Body of pancreas (tissue), 4 donors: Measurements from ENCODE around the gene ARHGAP24. TPM values are rescaled to one million over a fixed set of nuclear protein-coding genes. Genes with fewer than 3 reads are reported as not detected.

ENCODE experiments used
- ATAC-seq: fragments of 150-250 bp; one replicate; pipeline ENCODE4 v1.9.1; 2016
- DNase-seq, 4 donors: peaks; one replicate each; pipeline ENCODE4 v3.0.0-alpha.2; 2019
- H3K27ac ChIP-seq, 4 donors: fragments of 200-600 bp; sonication (generic); 1 replicate in 3 of 4; 2 replicates in 1 of 4; pipeline versions ENCODE4 v1.5.1 to v1.6.1; 2016 to 2019; ENCODE audit warnings: mild to moderate bottlenecking in 1 of 4, mixed read lengths in 1 of 4, moderate library complexity in 1 of 4
- H3K27me3 ChIP-seq, 2 donors: fragments of 200-600 bp; sonication (generic); one replicate each; pipeline ENCODE4 v1.6.0; 2016; ENCODE audit warnings: mild to moderate bottlenecking in 1 of 2
- H3K36me3 ChIP-seq, 2 donors: fragments of 200-600 bp; sonication (generic); replicated peaks in 1 of 2; 2 replicates each; pipeline ENCODE4 v1.5.1; 2016; ENCODE audit warnings: low read depth in 2 of 2; ENCODE audit not compliant: insufficient read depth in 1 of 2
- H3K4me1 ChIP-seq: fragments of 200-600 bp; sonication (generic); one replicate; pipeline ENCODE4 v1.6.0; 2016
- H3K4me3 ChIP-seq, 2 donors: fragments of 200-600 bp; sonication (generic); 1 replicate in 1 of 2; 2 replicates in 1 of 2; pipeline ENCODE4 v1.5.1; 2016 to 2019
- H3K9me3 ChIP-seq, 3 donors: fragments of 200-600 bp; sonication (generic); 1 replicate in 2 of 3; 2 replicates in 1 of 3; pipeline ENCODE4 v1.5.1; 2016
- POLR2A ChIP-seq, 3 donors: fragments of 450-650 bp; IDR thresholded peaks; one replicate each; pipeline ENCODE4 v1.6.1; 2016; ENCODE audit warnings: antibody characterized with exemption in 3 of 3, mild to moderate bottlenecking in 2 of 3
- WGBS, 2 donors: methylation state at CpG; one replicate each; pipeline ENCODE4 v1.1.5; 2017; 5-methylcytosine and 5-hydroxymethylcytosine counted together
- intact Hi-C: fragments of 100-400 bp; cut with DNase I; formaldehyde crosslinking; loops from one replicate; pipeline ENCODE4 v1.15.1; 2023
- total RNA-seq, 2 donors: library from RNA; depleted of rRNA; stranded (reverse); fragments of >200 nt; gene quantifications; one replicate each; pipeline ENCODE4 v1.1.0, GENCODE V29; 2016
- TF ChIP-seq, protein P1 (sequence below), 7 experiments: fragments of 450-650 bp in 4 of 7; fragments of 200-600 bp in 3 of 7; sonication (generic) in 3 of 7; IDR thresholded peaks; one replicate each; pipeline ENCODE4 v1.5.1; 2016 to 2019; ENCODE audit warnings: antibody characterized with exemption in 7 of 7

ARHGAP24 gene
- total RNA-seq, 2 donors from 2014 or later, result 43.3 to 113 TPM

GRCh38 chr4:86036736-86037135 lies 561.8 kb downstream of the ARHGAP24 start:
- H3K4me3 ChIP-seq, result no peak overlapping the region
- intact Hi-C loops, result no loop called here
- no peaks in the 10 kb centered on the region for H3K9me3 ChIP-seq
- no peak for DNase-seq
- WGBS, 2 donors, result 75 to 78% methylated on average over 4 of the region's 4 CpGs
- H3K27me3 ChIP-seq, result no peaks in the 10 kb centered on the region
- H3K27ac ChIP-seq, result no peak overlapping the region
- TF ChIP-seq, protein P1, sequence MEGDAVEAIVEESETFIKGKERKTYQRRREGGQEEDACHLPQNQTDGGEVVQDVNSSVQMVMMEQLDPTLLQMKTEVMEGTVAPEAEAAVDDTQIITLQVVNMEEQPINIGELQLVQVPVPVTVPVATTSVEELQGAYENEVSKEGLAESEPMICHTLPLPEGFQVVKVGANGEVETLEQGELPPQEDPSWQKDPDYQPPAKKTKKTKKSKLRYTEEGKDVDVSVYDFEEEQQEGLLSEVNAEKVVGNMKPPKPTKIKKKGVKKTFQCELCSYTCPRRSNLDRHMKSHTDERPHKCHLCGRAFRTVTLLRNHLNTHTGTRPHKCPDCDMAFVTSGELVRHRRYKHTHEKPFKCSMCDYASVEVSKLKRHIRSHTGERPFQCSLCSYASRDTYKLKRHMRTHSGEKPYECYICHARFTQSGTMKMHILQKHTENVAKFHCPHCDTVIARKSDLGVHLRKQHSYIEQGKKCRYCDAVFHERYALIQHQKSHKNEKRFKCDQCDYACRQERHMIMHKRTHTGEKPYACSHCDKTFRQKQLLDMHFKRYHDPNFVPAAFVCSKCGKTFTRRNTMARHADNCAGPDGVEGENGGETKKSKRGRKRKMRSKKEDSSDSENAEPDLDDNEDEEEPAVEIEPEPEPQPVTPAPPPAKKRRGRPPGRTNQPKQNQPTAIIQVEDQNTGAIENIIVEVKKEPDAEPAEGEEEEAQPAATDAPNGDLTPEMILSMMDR (IDR thresholded peaks at IDR 0.05), result no peak
- TF ChIP-seq POLR2A (IDR thresholded peaks at IDR 0.05), result no peak
- peaks cover 8% of the 10 kb centered on the region for H3K4me1 ChIP-seq
- H3K36me3 ChIP-seq, result no peaks in the 10 kb centered on the region
- no peak for ATAC-seq

DNA sequence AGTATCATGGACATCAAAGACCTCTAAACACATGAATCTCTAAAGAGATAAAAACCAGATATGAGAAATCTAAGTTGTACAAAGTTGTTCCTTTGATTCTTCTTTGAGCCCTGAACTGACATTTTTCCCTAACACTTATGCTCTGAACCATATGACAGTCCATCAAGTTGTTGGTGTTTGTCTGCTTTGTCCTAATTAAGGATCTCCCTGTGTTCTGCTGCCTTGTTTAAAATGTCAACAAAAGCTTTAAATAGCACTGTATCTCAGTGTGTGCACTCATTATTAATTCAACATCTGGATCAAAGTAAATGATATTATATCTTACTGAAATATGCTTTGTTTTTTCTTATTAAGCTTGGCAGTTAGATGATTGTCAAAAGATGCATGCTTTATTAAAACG lies 563.1 kb downstream of the ARHGAP24 start:
- WGBS, 2 donors, result 84 to 91% methylated on average over 1 of the region's 1 CpG
- Histone ChIP-seq H3K4me1 (peaks cover 3% of the 10 kb centered on the region), H3K4me3 (no peak overlapping the region), H3K9me3 (no peaks in the 10 kb centered on the region), H3K27me3 (no peaks in the 10 kb centered on the region), H3K36me3 (no peaks in the 10 kb centered on the region), H3K27ac (no peak overlapping the region)
- no peak for DNase-seq
- no peak for TF ChIP-seq POLR2A (IDR thresholded peaks at IDR 0.05)
- TF ChIP-seq, protein P1 (IDR thresholded peaks at IDR 0.05), result no peak
- no peak for ATAC-seq
- intact Hi-C loops, result no loop called here

GRCh38 chr4:86043755-86044592 lies 569.0 kb downstream of the ARHGAP24 start:
- 15% methylated on average over 8 of the region's 8 CpGs for WGBS, 2 donors

DNA sequence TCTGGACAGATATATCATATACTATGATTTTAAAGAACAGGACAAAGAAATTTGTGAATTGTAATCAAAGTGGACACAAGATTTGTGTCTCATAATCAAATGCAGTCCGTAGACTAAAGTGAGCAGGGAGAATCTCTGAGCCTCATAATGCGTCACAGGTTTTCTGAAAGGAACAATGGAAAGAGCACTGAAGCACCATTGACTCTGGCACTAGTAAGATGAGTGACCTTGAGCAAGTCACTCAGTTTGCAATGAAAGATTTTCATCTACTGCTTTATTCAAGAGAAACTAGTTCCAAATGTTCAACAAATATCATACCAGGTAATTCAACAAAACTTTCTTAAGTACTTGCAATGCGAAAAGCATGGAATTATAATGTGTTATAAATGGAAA lies 569.6 kb downstream of the ARHGAP24 start:
- Histone ChIP-seq H3K9me3 (no peaks in the 10 kb centered on the region), H3K4me1 (peaks cover 3% of the 10 kb centered on the region), H3K27ac (no peak overlapping the region), H3K4me3 (no peak overlapping the region), H3K27me3 (no peaks in the 10 kb centered on the region), H3K36me3 (no peaks in the 10 kb centered on the region)
- TF ChIP-seq POLR2A (IDR thresholded peaks at IDR 0.05), result no peak
- TF ChIP-seq, protein P1 (IDR thresholded peaks at IDR 0.05), result no peak
- intact Hi-C loops, result no loop called here
- ATAC-seq (no peak), DNase-seq (no peak)
- 39 to 43% methylated on average over 3 of the region's 3 CpGs for WGBS, 2 donors

More at GRCh38 chr4:86043755-86044592, 569.0 kb downstream of the ARHGAP24 start:
- TF ChIP-seq, protein P1 (IDR thresholded peaks at IDR 0.05), result peak; percentile 53 to 68 (median 64)
- TF ChIP-seq POLR2A (IDR thresholded peaks at IDR 0.05), result no peak
- DNase-seq (peak in 3 of 4 donors; percentile 17 to 42 (median 23)), ATAC-seq (peak; percentile 68)
- intact Hi-C loops, result no loop called here
- Histone ChIP-seq H3K27ac (no peak overlapping the region), H3K27me3 (no peaks in the 10 kb centered on the region), H3K4me3 (no peak overlapping the region), H3K4me1 (peaks cover 3% of the 10 kb centered on the region), H3K9me3 (no peaks in the 10 kb centered on the region), H3K36me3 (no peaks in the 10 kb centered on the region)

DNA sequence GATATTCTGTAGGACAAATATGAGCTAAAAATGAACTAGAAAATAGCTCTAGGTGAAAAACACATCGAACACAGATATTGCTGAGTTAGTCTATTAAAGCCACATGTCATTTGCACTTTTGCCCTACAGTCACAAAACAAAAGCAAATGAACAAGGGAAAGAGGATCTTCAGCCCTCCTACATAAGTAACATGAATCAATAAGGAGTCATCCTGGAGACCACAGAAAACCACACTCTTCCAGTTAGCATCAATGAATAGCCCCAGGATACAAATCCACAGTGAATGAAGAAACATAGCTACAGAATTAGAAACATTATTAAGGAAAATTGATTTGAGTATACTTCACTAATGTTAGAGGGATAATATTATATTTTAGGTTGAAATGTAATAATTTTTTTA lies 573.5 kb downstream of the ARHGAP24 start:
- WGBS, 2 donors, result 70 to 88% methylated on average over 1 of the region's 1 CpG
- no peaks in the 10 kb centered on the region for H3K36me3 ChIP-seq
- no peaks in the 10 kb centered on the region for H3K27me3 ChIP-seq
- H3K27ac ChIP-seq, result no peak overlapping the region
- no peak for DNase-seq
- TF ChIP-seq, protein P1 (IDR thresholded peaks at IDR 0.05), result no peak
- TF ChIP-seq POLR2A (IDR thresholded peaks at IDR 0.05), result no peak
- intact Hi-C loops, result no loop called here
- H3K4me3 ChIP-seq, result no peak overlapping the region
- ATAC-seq, result no peak
- peaks cover 3% of the 10 kb centered on the region for H3K4me1 ChIP-seq
- no peaks in the 10 kb centered on the region for H3K9me3 ChIP-seq
